Aortic smooth muscle cell (primary cell): ENCODE measurements around the gene CDC6. TPM values are rescaled to one million over a fixed set of nuclear protein-coding genes. Genes with fewer than 3 reads are reported as not detected.

Source experiments
- total RNA-seq: library from RNA; depleted of rRNA; stranded (reverse); fragments of >200 nt; gene quantifications from 2 replicates; pipeline ENCODE4 v1.2.3, GENCODE V29; 2014

CDC6 gene
- 9.5 and 20.2 TPM in 2 replicates for total RNA-seq

GRCh38 chr17:40287494-40288369 lies at the start of gene CDC6:
CDC6 (plus strand) TSS chr17:40287879; CDS start chr17:40289421, 1,542 bp downstream.

GRCh38 chr17:40309031-40309948 lies 21.6 kb downstream of the CDC6 start, which contains the start of gene RARA:
RARA (plus strand) TSS chr17:40309180; CDS start chr17:40331219, 22,039 bp downstream.

Other genes with a start within 250 kb of the CDC6 start
- gene MED24, start 233.5 kb upstream of the CDC6 start, total RNA-seq, result 23.3 and 25.6 TPM in 2 replicates
- 21.1 and 28.8 TPM in 2 replicates for gene THRA, start 224.9 kb upstream of the CDC6 start, total RNA-seq
- 2.9 and 3.9 TPM in 2 replicates for gene NR1D1, start 187.3 kb upstream of the CDC6 start, total RNA-seq
- gene MSL1, start 165.9 kb upstream of the CDC6 start, total RNA-seq, result 36.6 and 38.4 TPM in 2 replicates
- 27.3 and 29.6 TPM in 2 replicates for gene CASC3, start 147.3 kb upstream of the CDC6 start, total RNA-seq
- gene RAPGEFL1, start 110.4 kb upstream of the CDC6 start, total RNA-seq, result 0.40 and 0.75 TPM in 2 replicates
- 5.3 and 7.6 TPM in 2 replicates for gene WIPF2, start 68.6 kb upstream of the CDC6 start, total RNA-seq
- gene RARA, start 21.3 kb downstream of the CDC6 start, total RNA-seq, result 13.9 and 16.4 TPM in 2 replicates
- 0.37 and 2.0 TPM in 2 replicates for gene GJD3, start 76.9 kb downstream of the CDC6 start, total RNA-seq
- gene TOP2A, start 130.0 kb downstream of the CDC6 start, total RNA-seq, result 49.6 and 86.1 TPM in 2 replicates
- 427 and 557 TPM in 2 replicates for gene IGFBP4, start 155.6 kb downstream of the CDC6 start, total RNA-seq
- under 0.01 TPM in 1 of 2 replicates, not detected in the other for gene TNS4, start 213.7 kb downstream of the CDC6 start, total RNA-seq